ENCODE data around the gene DEXI. TPM values are rescaled to one million over a fixed set of nuclear protein-coding genes. Genes with fewer than 3 reads are reported as not detected.

DEXI gene
- total and polyA plus RNA-seq, 2 of the 4 experiments (the other 2 are of a cell fraction): 43.7 to 63.6 TPM

GRCh38 chr16:10907757-10908045, 34.6 kb downstream of the DEXI start:
- no TSS peak for BruUV-seq (replicated peaks)
- no peaks in the 10 kb centered on the region for H3K79me1 ChIP-seq (ENCODE audit: low read depth in 1 of 2, low read length in 2 of 2)
- ChIA-PET POLR2A (ENCODE audit: unreplicated experiment) (no interaction called here), CTCF (no interaction called here)
- H3K9ac ChIP-seq (ENCODE audit: low read depth, low read length): no peak overlapping the region
- H3K14ac ChIP-seq (replicated peaks; ENCODE audit: low read depth, low read length): no peak overlapping the region
- H2BK120ac ChIP-seq (ENCODE audit: low read depth, low read length): no peak overlapping the region
- no peak overlapping the region for H2AK5ac ChIP-seq (ENCODE audit: low read depth, low read length)
- H4K91ac ChIP-seq (ENCODE audit: insufficient read depth, low read depth, low read length): no peak overlapping the region
- no peak overlapping the region for H3K56ac ChIP-seq (ENCODE audit: extremely low read depth, insufficient read depth, low read length)
- H3K4me2 ChIP-seq (ENCODE audit: low read depth, low read length): no peak overlapping the region
- no peak overlapping the region for H3K18ac ChIP-seq (ENCODE audit: low read depth, low read length)
- H4K20me1 ChIP-seq (ENCODE audit: insufficient read depth, low read length): no peaks in the 10 kb centered on the region
- H3K23ac ChIP-seq (ENCODE audit: low read depth, low read length): no peak overlapping the region
- no peaks in the 10 kb centered on the region for H3K4me1 ChIP-seq (ENCODE audit: control insufficient read depth, insufficient read depth, low read length)
- no peak overlapping the region for H3K4ac ChIP-seq (ENCODE audit: low read depth, low read length)
- no peak overlapping the region for H4K8ac ChIP-seq (ENCODE audit: low read depth in 2 of 2, low read length in 2 of 2)
- TF ChIP-seq RFX5 (IDR thresholded peaks at IDR 0.05; ENCODE audit: low read depth, low read length): no peak
- no peak for TF ChIP-seq MXI1 (IDR thresholded peaks at IDR 0.05; ENCODE audit: borderline replicate concordance, low read depth, low read length)
- TF ChIP-seq RCOR1 (IDR thresholded peaks at IDR 0.05; ENCODE audit: insufficient replicate concordance, low read length): no peak
- no peak for TF ChIP-seq CHD1 (IDR thresholded peaks at IDR 0.05; ENCODE audit: low read depth, low read length)
- no peak for TF ChIP-seq MAZ (IDR thresholded peaks at IDR 0.05; ENCODE audit: borderline replicate concordance, low read depth, low read length)
- TF ChIP-seq FOS (IDR thresholded peaks at IDR 0.05; ENCODE audit: low read depth, low read length): no peak
- no peak for TF ChIP-seq CEBPB (IDR thresholded peaks at IDR 0.05; ENCODE audit: low read depth, low read length)
- no peak for TF ChIP-seq BHLHE40 (IDR thresholded peaks at IDR 0.05; ENCODE audit: low read depth, low read length)
- TF ChIP-seq MAFK (IDR thresholded peaks at IDR 0.05; ENCODE audit: low read depth, low read length): no peak
- TF ChIP-seq, protein P1, sequence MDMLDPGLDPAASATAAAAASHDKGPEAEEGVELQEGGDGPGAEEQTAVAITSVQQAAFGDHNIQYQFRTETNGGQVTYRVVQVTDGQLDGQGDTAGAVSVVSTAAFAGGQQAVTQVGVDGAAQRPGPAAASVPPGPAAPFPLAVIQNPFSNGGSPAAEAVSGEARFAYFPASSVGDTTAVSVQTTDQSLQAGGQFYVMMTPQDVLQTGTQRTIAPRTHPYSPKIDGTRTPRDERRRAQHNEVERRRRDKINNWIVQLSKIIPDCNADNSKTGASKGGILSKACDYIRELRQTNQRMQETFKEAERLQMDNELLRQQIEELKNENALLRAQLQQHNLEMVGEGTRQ (IDR thresholded peaks at IDR 0.05; ENCODE audit: low read depth, low read length): no peak
- H2BK5ac ChIP-seq (ENCODE audit: low read depth, low read length, poor library complexity, severe bottlenecking): no peak overlapping the region
- H3K36me3 ChIP-seq (ENCODE audit: control insufficient read depth, insufficient read depth, low read length): no peaks in the 10 kb centered on the region
- H3K9me3 ChIP-seq (ENCODE audit: control insufficient read depth, insufficient read depth, low read length): peaks cover 4% of the 10 kb centered on the region
- peaks cover 16% of the 10 kb centered on the region for H3K27me3 ChIP-seq (ENCODE audit: control insufficient read depth, insufficient read depth, low read length)
- no peaks in the 10 kb centered on the region for H3K9me1 ChIP-seq (ENCODE audit: insufficient read depth, low read length)
- in situ Hi-C loops (cut with MboI; ENCODE audit: low sequenced_read_pairs): loop anchor here (25.0 kb wide), 1 partner anchor 645 kb away; no protein-coding TSS in a partner anchor
- no peak overlapping the region for H4K5ac ChIP-seq (ENCODE audit: low read depth, low read length)
- no peak overlapping the region for H2AFZ ChIP-seq (replicated peaks; ENCODE audit: low read length, poor library complexity)
- dilution Hi-C loops (cut with HindIII; ENCODE audit: low sequenced_read_pairs, unreplicated experiment): no loop called here
- intact Hi-C loops (cut with micrococcal nuclease): no loop called here
- DNase-seq (no peak), ATAC-seq (ENCODE audit: low read depth) (no peak)
- H2BK15ac ChIP-seq (ENCODE audit: low read depth, low read length): no peak overlapping the region
- H2BK20ac ChIP-seq (ENCODE audit: low read depth, low read length): no peak overlapping the region
- WGBS, 2 experiments (ENCODE audit: extremely low coverage in 2 of 2, insufficient read length in 1 of 2): 83% methylated on average over 18 of the region's 21 CpGs; no CpG with 5 or more reads in 1 of the 2 experiments
- H3K4me3 ChIP-seq (ENCODE audit: insufficient read depth, low read depth, low read length): no peak overlapping the region
- H2AK9ac ChIP-seq (replicated peaks; ENCODE audit: low read depth, low read length, poor library complexity): no peak overlapping the region
- no peak overlapping the region for H3K27ac ChIP-seq (ENCODE audit: insufficient read depth, low read length)
